ENCODE measurements around the gene TSPEAR. TPM values are rescaled to one million over a fixed set of nuclear protein-coding genes. Genes with fewer than 3 reads are reported as not detected.

The TSPEAR gene
- total RNA-seq, 2 donors from 2014 or later: not detected

DNA sequence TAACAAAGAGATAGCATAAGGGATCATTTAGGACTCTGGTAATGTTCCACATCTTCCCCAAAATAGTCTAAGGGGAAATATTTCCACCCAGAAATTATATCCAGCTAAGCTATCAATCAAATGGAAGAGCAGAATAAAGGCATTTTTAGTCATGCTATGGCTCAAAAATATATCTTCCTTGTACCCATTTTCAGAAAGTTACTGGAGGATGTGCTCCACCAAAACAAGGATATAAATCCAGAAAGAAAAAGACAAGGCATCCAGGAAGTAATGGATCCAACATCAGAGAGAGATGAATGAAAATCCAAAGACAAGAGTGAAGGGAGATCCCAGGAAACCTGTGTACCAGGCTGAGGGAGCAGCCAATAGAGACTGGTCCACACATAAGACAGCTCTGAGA lies 102.2 kb downstream of the TSPEAR start:
- no peak overlapping the region for H3K27ac ChIP-seq
- H3K9me3 ChIP-seq: peaks cover 7 to 15% of the 10 kb centered on the region in 2 donors
- DNase-seq (ENCODE audit: low spot score): no peak
- no peak overlapping the region for H3K4me3 ChIP-seq
- TF ChIP-seq, protein P1, sequence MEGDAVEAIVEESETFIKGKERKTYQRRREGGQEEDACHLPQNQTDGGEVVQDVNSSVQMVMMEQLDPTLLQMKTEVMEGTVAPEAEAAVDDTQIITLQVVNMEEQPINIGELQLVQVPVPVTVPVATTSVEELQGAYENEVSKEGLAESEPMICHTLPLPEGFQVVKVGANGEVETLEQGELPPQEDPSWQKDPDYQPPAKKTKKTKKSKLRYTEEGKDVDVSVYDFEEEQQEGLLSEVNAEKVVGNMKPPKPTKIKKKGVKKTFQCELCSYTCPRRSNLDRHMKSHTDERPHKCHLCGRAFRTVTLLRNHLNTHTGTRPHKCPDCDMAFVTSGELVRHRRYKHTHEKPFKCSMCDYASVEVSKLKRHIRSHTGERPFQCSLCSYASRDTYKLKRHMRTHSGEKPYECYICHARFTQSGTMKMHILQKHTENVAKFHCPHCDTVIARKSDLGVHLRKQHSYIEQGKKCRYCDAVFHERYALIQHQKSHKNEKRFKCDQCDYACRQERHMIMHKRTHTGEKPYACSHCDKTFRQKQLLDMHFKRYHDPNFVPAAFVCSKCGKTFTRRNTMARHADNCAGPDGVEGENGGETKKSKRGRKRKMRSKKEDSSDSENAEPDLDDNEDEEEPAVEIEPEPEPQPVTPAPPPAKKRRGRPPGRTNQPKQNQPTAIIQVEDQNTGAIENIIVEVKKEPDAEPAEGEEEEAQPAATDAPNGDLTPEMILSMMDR (IDR thresholded peaks at IDR 0.05): no peak
- H3K36me3 ChIP-seq: no peaks in the 10 kb centered on the region
- H3K4me1 ChIP-seq: no peaks in the 10 kb centered on the region
- H3K27me3 ChIP-seq: no peaks in the 10 kb centered on the region

DNA sequence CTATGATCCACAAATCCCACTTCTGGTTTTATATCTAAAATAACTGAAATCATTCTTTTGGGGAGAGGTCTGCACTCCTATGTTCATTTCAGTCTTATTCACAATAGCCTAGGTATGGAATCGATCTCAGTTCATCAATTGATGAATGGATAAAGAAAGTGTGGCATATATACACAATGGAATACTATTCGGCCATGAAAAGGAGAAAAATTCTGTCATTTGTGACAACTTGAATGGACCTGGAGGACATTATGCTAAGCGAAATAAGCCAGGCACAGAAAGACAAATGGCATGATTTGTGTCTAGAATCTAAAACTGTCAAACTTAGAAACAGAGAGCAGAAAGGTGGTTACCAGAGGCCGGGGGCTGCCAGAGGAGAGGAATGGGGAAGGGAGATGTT lies 104.9 kb downstream of the TSPEAR start:
- Histone ChIP-seq H3K27me3 (no peaks in the 10 kb centered on the region), H3K27ac (no peak overlapping the region), H3K4me3 (no peak overlapping the region), H3K36me3 (no peaks in the 10 kb centered on the region), H3K4me1 (no peaks in the 10 kb centered on the region), H3K9me3 (peaks cover 7 to 15% of the 10 kb centered on the region in 2 donors)
- TF ChIP-seq, protein P1 (IDR thresholded peaks at IDR 0.05): no peak
- DNase-seq (ENCODE audit: low spot score): no peak

- H3K27ac ChIP-seq: no peak overlapping the region
- TF ChIP-seq, protein P1 (IDR thresholded peaks at IDR 0.05): no peak
- no peaks in the 10 kb centered on the region for H3K27me3 ChIP-seq
- peaks cover 0 to 2% of the 10 kb centered on the region in 2 donors for H3K9me3 ChIP-seq
- H3K4me3 ChIP-seq: no peak overlapping the region
- no peaks in the 10 kb centered on the region for H3K4me1 ChIP-seq
- H3K36me3 ChIP-seq: no peaks in the 10 kb centered on the region
- DNase-seq (ENCODE audit: low spot score): no peak
These were observed 107.5 kb downstream of the TSPEAR start for GRCh38 chr21:44603911-44604310.

- no peaks in the 10 kb centered on the region for H3K36me3 ChIP-seq
- H3K9me3 ChIP-seq: peaks cover 0 to 4% of the 10 kb centered on the region in 2 donors
- no peak overlapping the region for H3K4me3 ChIP-seq
- H3K27me3 ChIP-seq: no peaks in the 10 kb centered on the region
- no peak for DNase-seq (ENCODE audit: low spot score)
- H3K4me1 ChIP-seq: no peaks in the 10 kb centered on the region
- TF ChIP-seq, protein P1 (IDR thresholded peaks at IDR 0.05): no peak
- H3K27ac ChIP-seq: no peak overlapping the region
These were observed 108.1 kb downstream of the TSPEAR start for GRCh38 chr21:44603109-44603875.

DNA sequence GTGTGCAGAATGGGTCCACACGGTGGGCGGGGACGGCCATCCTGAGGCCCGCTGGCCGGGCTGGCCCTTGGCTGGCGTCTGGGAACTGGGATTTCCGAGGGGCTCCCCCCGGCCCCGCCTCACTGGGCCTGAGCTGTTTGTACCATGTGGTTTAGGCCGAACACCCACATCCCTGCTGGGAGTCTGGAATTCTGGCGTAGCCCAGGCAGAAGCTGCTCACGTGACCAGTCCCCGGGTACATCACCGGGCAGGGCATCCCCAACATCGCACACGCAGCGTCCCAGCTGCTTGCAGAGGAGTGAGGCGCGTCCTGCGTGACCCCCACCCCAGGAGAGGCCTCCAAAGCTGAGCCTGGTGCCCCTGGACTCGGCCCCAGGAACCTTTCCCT lies 108.9 kb downstream of the TSPEAR start:
- H3K27me3 ChIP-seq: no peaks in the 10 kb centered on the region
- no peaks in the 10 kb centered on the region for H3K36me3 ChIP-seq
- peaks cover 0 to 4% of the 10 kb centered on the region in 2 donors for H3K9me3 ChIP-seq
- TF ChIP-seq, protein P1 (IDR thresholded peaks at IDR 0.05): no peak
- H3K4me1 ChIP-seq: no peaks in the 10 kb centered on the region
- DNase-seq (ENCODE audit: low spot score): no peak
- no peak overlapping the region for H3K4me3 ChIP-seq
- no peak overlapping the region for H3K27ac ChIP-seq

Data from right atrium auricular region (tissue), 2 donors.